Muscle layer of colon (tissue), 2 donors: ENCODE results near the gene ANKRD33.

Source experiments
- H3K27ac ChIP-seq: one replicate; pipeline ENCODE4 v1.7.0; 2013; ENCODE audit warnings: low read depth, mild to moderate bottlenecking, low read length, moderate library complexity
- H3K27me3 ChIP-seq, 2 donors: one replicate each; pipeline ENCODE4 v1.7.0; 2013; ENCODE audit warnings: low read length in 2 of 2, mild to moderate bottlenecking in 2 of 2; ENCODE audit not compliant: insufficient read depth in 2 of 2, control insufficient read depth in 1 of 2
- H3K36me3 ChIP-seq: one replicate; pipeline ENCODE4 v1.7.0; 2013; ENCODE audit warnings: mild to moderate bottlenecking, low read length; ENCODE audit not compliant: insufficient read depth
- H3K4me1 ChIP-seq: one replicate; pipeline ENCODE4 v1.7.0; 2013; ENCODE audit warnings: mild to moderate bottlenecking, low read length; ENCODE audit not compliant: insufficient read depth
- H3K4me3 ChIP-seq, 2 donors: one replicate each; pipeline ENCODE4 v1.7.0; 2013; ENCODE audit warnings: low read length in 2 of 2, low read depth in 1 of 2, mild to moderate bottlenecking in 1 of 2, moderate library complexity in 1 of 2
- H3K9ac ChIP-seq: one replicate; pipeline ENCODE4 v1.7.0; 2013; ENCODE audit warnings: low read length
- H3K9me3 ChIP-seq: one replicate; pipeline ENCODE4 v1.7.0; 2013; ENCODE audit warnings: mild to moderate bottlenecking, low read length
- donor health status: abdominal sarcoma.
- donor health status: Adenocarcinoma of cecum.

The ANKRD33 gene

DNA sequence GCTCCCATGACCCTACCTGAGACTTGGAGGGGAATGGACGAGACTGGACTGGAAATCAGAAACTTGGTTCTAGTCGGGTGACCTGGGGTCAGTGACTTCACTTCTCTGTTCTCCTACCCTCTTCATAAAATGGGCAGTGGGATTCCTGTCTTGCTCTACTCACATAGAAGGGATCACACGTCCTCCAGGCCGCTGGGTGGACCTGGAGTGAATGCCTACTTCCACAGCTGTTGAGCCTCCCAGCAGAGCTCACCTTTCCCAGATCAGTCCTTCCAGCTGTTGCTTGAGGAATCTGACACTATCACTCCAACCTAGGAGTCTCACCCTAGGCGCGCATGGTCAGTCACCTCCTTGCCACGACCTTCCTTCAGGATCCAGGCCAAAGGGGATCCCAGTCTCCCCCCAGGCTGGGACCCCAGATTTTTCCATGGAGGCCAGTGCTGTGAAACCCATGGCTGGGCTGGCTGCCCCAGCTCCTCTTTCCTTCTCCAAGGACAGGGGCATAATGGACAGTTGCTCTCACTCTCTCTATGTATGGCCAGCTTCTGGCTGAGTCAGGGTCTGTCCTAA, 20.0 kb downstream of the ANKRD33 start:
- Histone ChIP-seq H3K9ac (no peak overlapping the region), H3K9me3 (no peaks in the 10 kb centered on the region), H3K27me3 (peaks cover 8 to 25% of the 10 kb centered on the region in 2 donors), H3K4me3 (peak overlapping the region; percentile 34 to 38), H3K36me3 (no peaks in the 10 kb centered on the region), H3K27ac (peak overlapping the region; percentile 42), H3K4me1 (peaks cover 41% of the 10 kb centered on the region)

DNA sequence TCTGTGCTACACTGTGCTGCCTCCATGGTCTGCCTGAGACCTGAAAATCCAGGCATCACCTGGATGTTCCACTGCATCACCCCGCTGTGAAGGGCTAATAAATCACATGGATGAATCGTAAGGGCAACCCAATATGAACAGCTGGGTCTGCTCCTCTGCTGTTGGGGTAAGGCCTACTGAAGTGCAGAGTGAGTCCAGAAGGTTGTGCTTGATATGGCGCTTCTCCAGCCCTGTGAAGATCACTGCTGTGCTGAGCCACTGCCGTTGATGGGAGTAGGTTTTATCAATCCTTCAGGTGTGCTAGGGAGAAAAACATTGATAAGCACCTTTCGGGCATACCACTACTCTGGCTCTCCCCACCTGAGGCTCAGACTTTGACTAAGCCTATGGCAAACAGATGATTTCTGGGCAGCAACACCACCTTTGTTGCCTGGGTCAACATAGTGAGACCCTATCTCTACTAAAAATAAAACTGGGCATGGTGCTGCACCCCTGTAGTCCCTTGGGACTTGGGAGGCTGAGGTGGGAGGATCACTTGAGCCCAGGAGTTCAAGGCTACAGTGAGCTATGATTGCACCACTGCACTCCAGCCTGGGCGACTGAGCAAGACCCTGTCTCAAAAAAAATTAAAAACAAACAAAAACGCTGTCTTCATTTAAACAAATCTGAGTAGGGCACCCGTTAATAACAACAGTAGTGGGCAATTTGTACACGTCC, 21.1 kb downstream of the ANKRD33 start:
- Histone ChIP-seq H3K4me3 (no peak overlapping the region), H3K9ac (no peak overlapping the region), H3K4me1 (peaks cover 48% of the 10 kb centered on the region), H3K27me3 (peaks cover 8 to 25% of the 10 kb centered on the region in 2 donors), H3K9me3 (no peaks in the 10 kb centered on the region), H3K36me3 (no peaks in the 10 kb centered on the region), H3K27ac (no peak overlapping the region)

DNA sequence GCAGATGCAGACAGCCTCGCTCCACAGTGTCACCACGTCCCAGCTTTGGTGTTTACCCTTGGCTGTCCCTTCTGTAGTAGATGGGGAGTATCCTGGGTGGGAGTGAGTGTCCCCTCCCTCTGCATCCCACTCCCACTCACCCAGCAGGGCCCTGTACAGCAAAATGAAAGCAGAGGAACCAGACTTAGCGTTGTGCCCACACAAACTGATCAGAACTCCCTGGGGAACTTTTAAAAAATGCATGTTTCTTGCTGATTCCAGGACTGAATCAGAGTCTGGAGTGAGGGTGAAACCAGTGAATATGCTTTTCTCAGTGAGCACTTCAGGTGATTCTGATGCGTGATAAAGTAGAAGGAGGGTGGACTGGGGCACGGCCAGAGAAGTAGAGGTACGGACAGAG, 22.3 kb downstream of the ANKRD33 start:
- Histone ChIP-seq H3K27me3 (peaks cover 8 to 25% of the 10 kb centered on the region in 2 donors), H3K36me3 (peaks cover 2% of the 10 kb centered on the region), H3K27ac (no peak overlapping the region), H3K4me1 (peaks cover 47% of the 10 kb centered on the region), H3K9ac (no peak overlapping the region), H3K4me3 (no peak overlapping the region), H3K9me3 (no peaks in the 10 kb centered on the region)

DNA sequence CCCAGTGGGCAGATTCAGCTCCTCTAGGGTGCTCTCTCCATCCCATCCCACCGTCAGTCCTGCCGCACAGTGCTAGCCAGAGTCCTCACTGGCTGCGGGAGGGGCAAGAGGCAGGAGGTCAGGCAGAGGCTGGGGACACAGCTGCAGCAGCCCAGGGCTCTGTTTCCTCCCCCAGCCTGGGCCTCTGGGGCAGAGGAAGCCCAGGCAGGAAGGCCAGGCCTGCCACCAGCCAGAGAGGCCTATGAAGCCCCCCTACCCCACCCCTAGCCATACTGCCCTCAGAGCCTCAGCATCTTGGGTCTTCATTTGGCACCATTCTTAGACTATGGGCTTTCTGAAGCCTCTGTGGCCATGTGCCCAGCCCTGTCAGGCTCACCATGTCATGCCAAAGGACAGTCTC, 22.8 kb downstream of the ANKRD33 start:
- no peak overlapping the region for H3K9ac ChIP-seq
- H3K27me3 ChIP-seq, result peaks cover 8 to 25% of the 10 kb centered on the region in 2 donors
- H3K4me1 ChIP-seq, result peaks cover 44% of the 10 kb centered on the region
- H3K27ac ChIP-seq, result no peak overlapping the region
- H3K36me3 ChIP-seq, result peaks cover 7% of the 10 kb centered on the region
- H3K4me3 ChIP-seq, result no peak overlapping the region
- H3K9me3 ChIP-seq, result no peaks in the 10 kb centered on the region

DNA sequence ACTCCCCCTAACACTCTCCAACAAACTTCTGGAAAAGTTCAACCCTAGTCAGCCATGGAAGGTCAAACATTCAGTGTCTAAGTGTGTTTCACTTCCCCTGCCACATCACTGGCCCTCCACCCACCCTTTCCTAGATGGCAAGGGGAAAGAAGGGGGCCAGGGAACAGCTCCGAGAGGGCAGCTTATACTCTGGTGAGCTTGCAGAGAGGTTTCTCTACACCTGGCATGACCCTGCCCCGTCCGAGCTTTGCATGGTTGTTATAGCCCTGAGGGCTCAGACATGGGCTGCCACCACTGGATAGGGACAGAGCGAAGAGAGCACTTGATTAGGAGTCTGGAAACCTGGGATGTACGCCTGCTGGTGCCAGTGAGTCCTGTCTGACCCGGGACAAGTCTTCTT, 23.4 kb downstream of the ANKRD33 start:
- Histone ChIP-seq H3K4me1 (peaks cover 38% of the 10 kb centered on the region), H3K9ac (no peak overlapping the region)

DNA sequence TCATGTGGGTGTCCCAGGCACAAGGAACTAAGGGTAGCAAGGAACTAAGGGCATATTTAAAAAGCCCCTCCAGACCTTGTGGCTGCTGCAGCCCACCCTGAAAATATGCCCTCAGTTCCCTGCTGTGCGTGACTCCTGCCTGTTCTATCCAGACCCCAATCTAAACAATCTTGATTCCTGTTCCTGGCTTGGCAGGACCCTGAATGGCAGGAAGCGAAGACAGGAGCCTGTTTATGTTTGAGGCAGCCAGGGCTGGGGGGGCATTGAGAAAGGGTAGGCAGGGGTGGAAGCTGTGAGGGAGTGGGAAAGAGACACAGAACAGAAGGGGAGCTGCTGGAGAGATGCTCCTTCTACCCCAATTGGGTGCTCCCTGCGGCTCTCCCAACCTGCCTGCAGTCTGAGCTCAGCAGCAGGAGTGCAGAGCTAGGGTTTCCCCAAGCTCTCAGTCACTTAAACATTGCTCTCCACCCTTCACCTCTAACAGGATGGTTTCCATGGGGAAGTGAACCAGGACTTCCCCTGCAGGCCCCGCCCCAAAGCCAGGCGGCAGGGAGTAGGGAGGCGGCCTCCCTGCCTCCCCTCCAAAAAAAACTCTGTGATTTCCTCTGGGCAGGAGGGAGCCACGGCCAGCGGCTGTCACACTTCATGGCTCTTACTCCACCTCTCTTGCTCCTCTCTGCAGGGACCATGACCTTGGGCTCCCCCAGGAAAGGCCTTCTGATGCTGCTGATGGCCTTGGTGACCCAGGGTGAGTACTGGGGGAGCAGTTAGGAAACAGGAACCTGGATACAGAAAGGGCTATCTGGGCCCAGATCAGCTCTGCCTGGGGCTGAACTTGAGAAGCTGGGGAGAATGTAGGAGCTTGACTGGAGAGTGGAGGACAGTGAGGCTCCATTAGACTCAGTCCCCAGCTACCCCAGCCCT, 24.1 kb downstream of the ANKRD33 start:
- Histone ChIP-seq H3K9me3 (no peaks in the 10 kb centered on the region), H3K36me3 (peaks cover 9% of the 10 kb centered on the region), H3K27me3 (peaks cover under 1 to 16% of the 10 kb centered on the region in 2 donors), H3K27ac (no peak overlapping the region), H3K9ac (no peak overlapping the region), H3K4me3 (peak overlapping the region in 1 of 2 donors; percentile 10), H3K4me1 (peaks cover 34% of the 10 kb centered on the region)

More for the DNA sequence above, 23.4 kb downstream of the ANKRD33 start:
- H3K36me3 ChIP-seq, result peaks cover 9% of the 10 kb centered on the region
- peaks cover 8 to 24% of the 10 kb centered on the region in 2 donors for H3K27me3 ChIP-seq
- no peak overlapping the region for H3K27ac ChIP-seq
- no peaks in the 10 kb centered on the region for H3K9me3 ChIP-seq
- H3K4me3 ChIP-seq, result no peak overlapping the region

DNA sequence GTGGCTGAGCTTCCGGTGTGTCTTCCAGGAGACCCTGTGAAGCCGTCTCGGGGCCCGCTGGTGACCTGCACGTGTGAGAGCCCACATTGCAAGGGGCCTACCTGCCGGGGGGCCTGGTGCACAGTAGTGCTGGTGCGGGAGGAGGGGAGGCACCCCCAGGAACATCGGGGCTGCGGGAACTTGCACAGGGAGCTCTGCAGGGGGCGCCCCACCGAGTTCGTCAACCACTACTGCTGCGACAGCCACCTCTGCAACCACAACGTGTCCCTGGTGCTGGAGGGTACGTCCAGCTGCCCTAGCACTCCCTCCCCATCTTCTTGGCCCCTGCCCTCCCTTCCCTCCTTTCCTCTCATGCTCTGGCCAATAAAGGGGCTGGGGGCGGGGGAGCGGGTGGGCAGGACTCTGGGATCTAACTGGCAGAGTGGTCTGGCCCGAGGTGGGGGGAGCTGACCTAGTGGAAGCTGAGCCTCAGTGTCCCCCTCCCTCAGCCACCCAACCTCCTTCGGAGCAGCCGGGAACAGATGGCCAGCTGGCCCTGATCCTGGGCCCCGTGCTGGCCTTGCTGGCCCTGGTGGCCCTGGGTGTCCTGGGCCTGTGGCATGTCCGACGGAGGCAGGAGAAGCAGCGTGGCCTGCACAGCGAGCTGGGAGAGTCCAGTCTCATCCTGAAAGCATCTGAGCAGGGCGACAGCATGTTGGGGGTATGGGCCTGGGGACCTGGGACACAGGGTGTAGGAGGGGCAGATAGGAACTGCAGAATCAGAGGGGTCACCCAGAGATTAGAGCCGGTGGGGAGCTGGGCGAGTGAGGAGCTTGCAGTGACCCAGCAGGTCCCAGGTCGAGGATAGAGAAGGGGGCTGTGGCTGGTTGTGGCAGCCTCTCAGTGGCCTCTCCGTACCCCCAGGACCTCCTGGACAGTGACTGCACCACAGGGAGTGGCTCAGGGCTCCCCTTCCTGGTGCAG, 25.4 kb downstream of the ANKRD33 start:
- Histone ChIP-seq H3K36me3 (peaks cover 9% of the 10 kb centered on the region), H3K27me3 (peaks cover 0 to 4% of the 10 kb centered on the region in 2 donors), H3K9ac (no peak overlapping the region), H3K4me3 (peak overlapping the region in 1 of 2 donors; percentile 10), H3K27ac (no peak overlapping the region), H3K9me3 (no peaks in the 10 kb centered on the region), H3K4me1 (peaks cover 34% of the 10 kb centered on the region)

DNA sequence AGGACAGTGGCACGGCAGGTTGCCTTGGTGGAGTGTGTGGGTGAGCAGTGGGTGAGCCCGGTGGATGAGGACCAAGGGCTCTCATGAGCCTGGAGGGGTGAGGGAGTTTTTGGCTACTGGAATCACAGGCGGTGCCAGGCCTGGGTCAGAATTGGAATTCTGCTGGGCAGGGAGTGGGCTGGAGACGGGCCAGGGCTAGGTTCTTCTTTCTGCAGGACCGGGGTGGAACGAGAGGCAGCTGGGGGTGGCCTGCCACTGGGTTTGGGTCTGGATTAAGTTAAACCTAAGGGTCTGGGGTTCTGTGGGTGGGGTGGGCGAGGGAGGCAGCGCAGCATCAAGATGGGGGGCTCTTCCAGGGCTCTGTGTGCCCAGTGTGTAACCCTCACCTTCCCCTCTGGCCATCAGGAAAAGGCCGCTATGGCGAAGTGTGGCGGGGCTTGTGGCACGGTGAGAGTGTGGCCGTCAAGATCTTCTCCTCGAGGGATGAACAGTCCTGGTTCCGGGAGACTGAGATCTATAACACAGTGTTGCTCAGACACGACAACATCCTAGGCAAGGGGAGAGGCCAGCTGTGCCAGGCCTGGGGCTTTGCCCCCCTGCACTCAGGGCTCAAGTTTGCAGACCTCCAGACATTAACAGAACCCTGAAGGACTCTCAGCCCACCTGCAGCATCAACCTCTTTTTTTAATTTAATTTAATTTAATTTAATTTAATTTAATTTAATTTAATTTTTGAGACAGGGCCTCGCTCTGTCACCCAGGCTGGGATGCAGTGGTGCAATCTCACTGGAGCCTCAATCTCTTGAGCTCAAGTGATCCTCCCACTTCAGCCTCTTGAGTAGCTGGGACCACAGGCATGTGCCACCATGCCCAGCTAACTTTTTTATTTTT, 26.4 kb downstream of the ANKRD33 start:
- Histone ChIP-seq H3K4me3 (no peak overlapping the region), H3K36me3 (peaks cover 9% of the 10 kb centered on the region), H3K27ac (no peak overlapping the region), H3K4me1 (peaks cover 34% of the 10 kb centered on the region), H3K9ac (no peak overlapping the region), H3K27me3 (peaks cover 0 to 4% of the 10 kb centered on the region in 2 donors), H3K9me3 (no peaks in the 10 kb centered on the region)

DNA sequence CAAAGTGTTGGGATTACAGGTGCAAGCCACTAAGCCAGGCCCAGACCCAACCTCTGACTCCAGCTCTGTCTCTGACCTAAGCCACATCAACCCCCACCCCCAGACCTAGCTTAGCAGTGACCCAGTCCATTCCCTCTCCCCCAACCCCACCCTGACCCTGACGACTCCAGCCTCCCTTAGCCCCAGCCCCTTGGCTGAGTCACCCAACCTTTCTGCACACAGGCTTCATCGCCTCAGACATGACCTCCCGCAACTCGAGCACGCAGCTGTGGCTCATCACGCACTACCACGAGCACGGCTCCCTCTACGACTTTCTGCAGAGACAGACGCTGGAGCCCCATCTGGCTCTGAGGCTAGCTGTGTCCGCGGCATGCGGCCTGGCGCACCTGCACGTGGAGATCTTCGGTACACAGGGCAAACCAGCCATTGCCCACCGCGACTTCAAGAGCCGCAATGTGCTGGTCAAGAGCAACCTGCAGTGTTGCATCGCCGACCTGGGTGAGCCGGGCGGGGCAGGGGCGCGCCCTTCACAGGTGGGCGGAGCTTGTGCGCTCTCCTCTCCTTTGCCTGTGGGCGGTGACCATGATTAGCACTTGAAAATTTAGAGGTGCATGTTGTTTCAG, 27.2 kb downstream of the ANKRD33 start:
- Histone ChIP-seq H3K27ac (no peak overlapping the region), H3K9me3 (no peaks in the 10 kb centered on the region), H3K36me3 (peaks cover 9% of the 10 kb centered on the region), H3K9ac (no peak overlapping the region), H3K4me3 (no peak overlapping the region), H3K4me1 (peaks cover 31% of the 10 kb centered on the region), H3K27me3 (peaks cover 0 to 4% of the 10 kb centered on the region in 2 donors)

DNA sequence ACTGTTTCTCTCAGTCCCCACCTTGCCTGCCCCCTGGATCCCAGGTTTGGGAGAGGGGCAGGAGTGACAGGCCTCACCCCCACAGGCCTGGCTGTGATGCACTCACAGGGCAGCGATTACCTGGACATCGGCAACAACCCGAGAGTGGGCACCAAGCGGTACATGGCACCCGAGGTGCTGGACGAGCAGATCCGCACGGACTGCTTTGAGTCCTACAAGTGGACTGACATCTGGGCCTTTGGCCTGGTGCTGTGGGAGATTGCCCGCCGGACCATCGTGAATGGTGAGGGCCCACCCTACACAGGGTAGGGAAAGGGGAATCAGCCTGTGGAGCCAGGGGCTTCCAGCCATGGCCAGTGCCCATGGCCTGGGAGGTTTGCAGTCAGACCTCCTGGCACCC, 28.0 kb downstream of the ANKRD33 start:
- peaks cover 9% of the 10 kb centered on the region for H3K36me3 ChIP-seq
- H3K4me1 ChIP-seq, result peaks cover 23% of the 10 kb centered on the region

More for the DNA sequence above, 28.0 kb downstream of the ANKRD33 start:
- Histone ChIP-seq H3K27me3 (no peaks in the 10 kb centered on the region), H3K9ac (no peak overlapping the region), H3K4me3 (no peak overlapping the region), H3K9me3 (no peaks in the 10 kb centered on the region), H3K27ac (no peak overlapping the region)
